H1 (cell line): ENCODE measurements around the gene NFASC. TPM values are rescaled to one million over a fixed set of nuclear protein-coding genes. Genes with fewer than 3 reads are reported as not detected.
A peak's percentile ranks its signal among the peaks of the same experiment; 100 is the strongest.

Source experiments
- CTCF ChIA-PET: fragments of 300-600 bp; sonication (Branson Sonifier 250); formaldehyde crosslinking; loops from one replicate; lab custom pipeline; 2021; ENCODE audit not compliant: partially characterized antibody; lab: Charles Lee
- POLR2A ChIA-PET: fragments of 300-600 bp; sonication (Branson Sonifier 250); formaldehyde crosslinking; loops from one replicate; lab custom pipeline; 2021; ENCODE audit warnings: inconsistent platforms; ENCODE audit not compliant: partially characterized antibody; lab: Charles Lee
- DNase-seq, 2 experiments: peaks; one replicate each; pipeline versions ENCODE4 v3.0.0 to v3.0.0-alpha.2; 2010 to 2022; ENCODE audit warnings: low spot score in 2 of 2, low read depth in 1 of 2, mixed read lengths in 1 of 2
- FAIRE-seq: peaks from 2 replicates; lab custom pipeline; 2011; peaks lifted over from hg19 to GRCh38; lab: Jason Lieb, UNC
- H2AFZ ChIP-seq: 2 replicates; pipeline ENCODE4 v1.8.1; 2012; ENCODE audit warnings: low read length, inconsistent platforms
- H2AK5ac ChIP-seq: 2 replicates; pipeline ENCODE4 v1.6.1; 2013; ENCODE audit warnings: low read depth, low read length
- H2BK120ac ChIP-seq: replicated peaks from 2 replicates; pipeline ENCODE3; 2013; ENCODE audit warnings: low read depth, low read length, inconsistent platforms
- H2BK12ac ChIP-seq: 2 replicates; pipeline ENCODE4 v1.6.1; 2013; ENCODE audit warnings: low read depth, low read length
- H2BK15ac ChIP-seq: 2 replicates; pipeline ENCODE4 v1.6.1; 2013; ENCODE audit warnings: low read length
- H2BK20ac ChIP-seq: 2 replicates; pipeline ENCODE4 v1.6.1; 2013; ENCODE audit warnings: low read length
- H2BK5ac ChIP-seq: 2 replicates; pipeline ENCODE4 v1.6.1; 2013; ENCODE audit warnings: low read depth, low read length
- H3K14ac ChIP-seq: 2 replicates; pipeline ENCODE4 v1.6.1; 2013; ENCODE audit warnings: inconsistent platforms; ENCODE audit not compliant: insufficient read length
- H3K18ac ChIP-seq: 2 replicates; pipeline ENCODE4 v1.6.1; 2013; ENCODE audit warnings: low read length; ENCODE audit errors: extremely low read depth
- H3K23ac ChIP-seq: 2 replicates; pipeline ENCODE4 v1.6.1; 2013; ENCODE audit warnings: inconsistent platforms; ENCODE audit not compliant: insufficient read length
- H3K23me2 ChIP-seq: 2 replicates; pipeline ENCODE4 v1.6.1; 2013; ENCODE audit warnings: low read depth, low read length
- H3K27ac ChIP-seq: 2 replicates; pipeline ENCODE4 v1.6.1; 2011; ENCODE audit warnings: low read depth, low read length, inconsistent platforms
- H3K27me3 ChIP-seq, 4 experiments: replicated peaks in 1 of 4; 1 replicate in 1 of 4; 2 replicates in 3 of 4; pipeline versions ENCODE4 v1.6.1 to v1.8.1; 2011 to 2013; ENCODE audit warnings: low read length in 3 of 4, mild to moderate bottlenecking in 3 of 4, inconsistent platforms in 2 of 4, mixed read lengths in 2 of 4, moderate library complexity in 1 of 4; ENCODE audit not compliant: control insufficient read depth in 3 of 4, insufficient read depth in 3 of 4; ENCODE audit errors: extremely low read depth in 1 of 4
- H3K36me3 ChIP-seq, 4 experiments: 2 replicates each; pipeline versions ENCODE4 v1.6.1 to v1.8.1; 2011 to 2013; ENCODE audit warnings: mild to moderate bottlenecking in 4 of 4, low read length in 3 of 4, moderate library complexity in 2 of 4, control low read depth in 1 of 4, inconsistent platforms in 1 of 4; ENCODE audit not compliant: insufficient read depth in 4 of 4, control insufficient read depth in 2 of 4
- H3K4ac ChIP-seq: replicated peaks from 2 replicates; pipeline ENCODE3; 2013; ENCODE audit warnings: low read length, low read depth, mixed read lengths, inconsistent platforms; ENCODE audit not compliant: insufficient read length
- H3K4me1 ChIP-seq, 4 experiments: replicated peaks in 1 of 4; 1 replicate in 1 of 4; 2 replicates in 3 of 4; pipeline versions ENCODE4 v1.6.1 to v1.8.1; 2011 to 2013; ENCODE audit warnings: low read length in 3 of 4, inconsistent platforms in 2 of 4, mixed read lengths in 1 of 4; ENCODE audit not compliant: insufficient read depth in 4 of 4, control insufficient read depth in 3 of 4
- H3K4me2 ChIP-seq, 2 experiments: 2 replicates each; pipeline versions ENCODE4 v1.6.1 to v1.8.1; 2011 to 2013; ENCODE audit warnings: low read depth in 2 of 2, low read length in 2 of 2, control low read depth in 1 of 2, inconsistent platforms in 1 of 2, mild to moderate bottlenecking in 1 of 2; ENCODE audit not compliant: insufficient read depth in 1 of 2
- H3K4me3 ChIP-seq, 4 experiments: fragments of 200-600, 300-600 bp in 1 of 4; sonication (generic), shearing (Covaris generic), sonication (Bioruptor Twin) in 1 of 4; 2 replicates each; pipeline versions ENCODE4 v1.5.1 to v1.8.1; 2011 to 2016; ENCODE audit warnings: low read length in 4 of 4, low read depth in 3 of 4, control low read depth in 2 of 4, inconsistent platforms in 2 of 4, mild to moderate bottlenecking in 2 of 4, mixed read lengths in 1 of 4, moderate library complexity in 1 of 4; ENCODE audit not compliant: insufficient read depth in 2 of 4; ENCODE audit errors: extremely low read depth in 1 of 4
- H3K56ac ChIP-seq: replicated peaks from 2 replicates; pipeline ENCODE3; 2013; ENCODE audit warnings: low read depth, mild to moderate bottlenecking, mixed read lengths, low read length, inconsistent platforms; ENCODE audit not compliant: insufficient read length
- H3K79me1 ChIP-seq: 2 replicates; pipeline ENCODE4 v1.6.1; 2013; ENCODE audit warnings: low read depth, low read length, control low read depth
- H3K79me2 ChIP-seq, 2 experiments: 2 replicates each; pipeline versions ENCODE4 v1.6.1 to v1.8.1; 2012 to 2013; ENCODE audit warnings: low read length in 2 of 2, mild to moderate bottlenecking in 2 of 2, inconsistent platforms in 1 of 2; ENCODE audit not compliant: insufficient read depth in 2 of 2, control insufficient read depth in 1 of 2
- H3K9ac ChIP-seq, 4 experiments: replicated peaks in 1 of 4; 1 replicate in 1 of 4; 2 replicates in 3 of 4; pipeline versions ENCODE4 v1.6.1 to v1.8.1; 2011 to 2013; ENCODE audit warnings: low read depth in 3 of 4, low read length in 3 of 4, control low read depth in 2 of 4, mild to moderate bottlenecking in 2 of 4, moderate library complexity in 2 of 4, inconsistent platforms in 1 of 4; ENCODE audit errors: extremely low read depth in 1 of 4
- H3K9me3 ChIP-seq, 2 experiments: 2 replicates each; pipeline versions ENCODE4 v1.6.1 to v1.8.1; 2012 to 2013; ENCODE audit warnings: mild to moderate bottlenecking in 2 of 2, moderate library complexity in 2 of 2, control low read depth in 1 of 2, inconsistent platforms in 1 of 2, low read depth in 1 of 2, low read length in 1 of 2, mixed read lengths in 1 of 2; ENCODE audit not compliant: insufficient read depth in 2 of 2
- H4K20me1 ChIP-seq, 2 experiments: replicated peaks in 1 of 2; 2 replicates each; pipeline versions ENCODE3 to v1.8.1; 2011 to 2013; ENCODE audit warnings: inconsistent platforms in 2 of 2, low read length in 2 of 2, mild to moderate bottlenecking in 1 of 2; ENCODE audit not compliant: insufficient read depth in 2 of 2, control insufficient read depth in 1 of 2
- H4K5ac ChIP-seq: 2 replicates; pipeline ENCODE4 v1.6.1; 2013; ENCODE audit warnings: low read length, low read depth, mixed read lengths, inconsistent platforms; ENCODE audit not compliant: insufficient read length
- H4K8ac ChIP-seq: 2 replicates; pipeline ENCODE4 v1.8.0; 2013; ENCODE audit warnings: mild to moderate bottlenecking, moderate library complexity, low read length, inconsistent platforms; ENCODE audit not compliant: insufficient read depth; ENCODE audit errors: extremely low read depth
- H4K91ac ChIP-seq: replicated peaks from 2 replicates; pipeline ENCODE3; 2013; ENCODE audit warnings: low read length, mixed read lengths, inconsistent platforms; ENCODE audit not compliant: insufficient read length
- CTCF ChIP-seq, 3 experiments: IDR thresholded peaks; 1 replicate in 2 of 3; 2 replicates in 1 of 3; pipeline versions ENCODE4 v1.5.1 to v1.6.1; 2011; ENCODE audit warnings: low read length in 3 of 3, mild to moderate bottlenecking in 3 of 3, inconsistent platforms in 2 of 3, low read depth in 1 of 3, moderate library complexity in 1 of 3; ENCODE audit not compliant: insufficient read depth in 1 of 3; ENCODE audit errors: control extremely low read depth in 1 of 3
- KDM5A ChIP-seq: fragments of 200-600 bp; IDR thresholded peaks from 2 replicates; pipeline ENCODE4 v1.7.1; 2012; ENCODE audit warnings: mild to moderate bottlenecking, low read length, inconsistent platforms, mixed read lengths
- RAD21 ChIP-seq, 2 experiments: IDR thresholded peaks in 1 of 2; conservative IDR thresholded peaks in 1 of 2; 2 replicates each; pipeline ENCODE4 v1.6.1; 2011; ENCODE audit warnings: low read depth in 2 of 2, low read length in 2 of 2, improper control_type of control experiment in 1 of 2, inconsistent platforms in 1 of 2, mild to moderate bottlenecking in 1 of 2, moderate library complexity in 1 of 2
- TBP ChIP-seq: IDR thresholded peaks from 2 replicates; pipeline ENCODE4 v1.6.1; 2011; ENCODE audit warnings: low read depth, low read length, improper control_type of control experiment
- WGBS, 2 experiments: shearing (Covaris generic) in 1 of 2; methylation state at CpG; one replicate each; pipeline versions ENCODE4 v1.1.6 to v1.1.7; 2013 to 2015; ENCODE audit warnings: low lambda C conversion rate in 2 of 2, mixed read lengths in 2 of 2, inconsistent platforms in 1 of 2, low coverage in 1 of 2, missing lambda C conversion rate in 1 of 2; ENCODE audit not compliant: insufficient replicate concordance in 2 of 2, insufficient coverage in 1 of 2, insufficient read length in 1 of 2; ENCODE audit errors: extremely low coverage in 1 of 2, missing lambda C conversion rate in 1 of 2; 5-methylcytosine and 5-hydroxymethylcytosine counted together
- polyA plus RNA-seq, 7 experiments: library from polyadenylated mRNA; depleted of rRNA in 3 of 7; stranded (reverse) in 5 of 7; unstranded in 2 of 7; fragments of >200 nt in 5 of 7; fragments of 200-250 nt in 2 of 7; gene quantifications; 1 replicate in 5 of 7; 2 replicates in 1 of 7; 4 replicates in 1 of 7; pipeline versions ENCODE4 v1.2.1 to v1.2.3, GENCODE V29; 2011 to 2013; ENCODE audit warnings: missing spikeins in 2 of 7, mixed read lengths in 2 of 7
- total RNA-seq: library from RNA; stranded (reverse); fragmentation: NEBNext Ultra II Directional; extraction: Animal tissue kit (Norgen Biotek cat#: 25700); gene quantifications from 2 replicates; pipeline ENCODE4 v1.2.1, GENCODE V29; 2021

The NFASC gene
- total and polyA plus RNA-seq, 2 of the 8 experiments (the other 6 are each of a cell fraction or from before 2014, with no cell fraction given) = 5.0 to 15.2 TPM

- Histone ChIP-seq H2AK5ac (no peak overlapping the region), H3K23ac (no peak overlapping the region), H2BK20ac (no peak overlapping the region), H3K79me1 (no peaks in the 10 kb centered on the region), H3K27me3 (peaks cover 0 to 8% (median 3%) of the 10 kb centered on the region in 4 experiments; a peak in 4 of 7 replicates), H4K5ac (no peak overlapping the region), H4K20me1 (peaks cover 3 to 4% of the 10 kb centered on the region in 2 experiments), H3K27ac (no peak overlapping the region), H2BK12ac (no peak overlapping the region), H3K4me2 (no peak overlapping the region), H3K9ac (no peak overlapping the region), H3K4ac (no peak overlapping the region), H3K79me2 (no peaks in the 10 kb centered on the region), H3K4me1 (peaks cover 3 to 10% (median 8%) of the 10 kb centered on the region in 4 experiments; a peak in 6 of 7 replicates), H4K91ac (no peak overlapping the region), H3K9me3 (no peaks in the 10 kb centered on the region), H2BK15ac (no peak overlapping the region), H3K36me3 (no peaks in the 10 kb centered on the region), H3K4me3 (no peak overlapping the region), H2BK5ac (no peak overlapping the region), H2AFZ (no peak overlapping the region), H3K23me2 (peaks cover 6% of the 10 kb centered on the region; the same call in 1 of the 2 replicates), H3K14ac (no peak overlapping the region), H4K8ac (no peak overlapping the region), H2BK120ac (no peak overlapping the region), H3K18ac (no peak overlapping the region), H3K56ac (no peak overlapping the region)
- DNase-seq (peak; percentile 57 to 81), FAIRE-seq (peak; percentile 63)
- CTCF ChIA-PET = interaction anchor here (1.0 to 24.6 kb wide), 13 partner anchors 16 to 208 kb away, joined by 3 to 361 read pairs (median 6); no protein-coding TSS in a partner anchor
- TF ChIP-seq RAD21 (IDR thresholded peaks at IDR 0.05 in 1 of 2, conservative IDR thresholded peaks at IDR 0.05 in 1 of 2; ENCODE audit: low read depth in 2 of 2, low read length in 2 of 2) (peak; percentile 71 to 85), TBP (peak; percentile 78), CTCF (IDR thresholded peaks at IDR 0.05; ENCODE audit: control extremely low read depth in 1 of 3, insufficient read depth in 1 of 3, low read depth in 1 of 3, low read length in 3 of 3) (peak; percentile 80 to 94 (median 83)), KDM5A (no peak)
- POLR2A ChIA-PET = interaction anchor here (0.5 to 2.3 kb wide), 3 partner anchors 16 to 115 kb away, joined by 4 to 5 read pairs (median 4); no protein-coding TSS in a partner anchor
- 73% methylated on average over 4 of the region's 4 CpGs; no CpG with 5 or more reads in 1 of the 2 experiments for WGBS, 2 experiments
Observed at GRCh38 chr1:204826970-204827369, 43.7 kb upstream of the NFASC start.
